ENCODE results near the gene NCOA3. TPM values are rescaled to one million over a fixed set of nuclear protein-coding genes. Genes with fewer than 3 reads are reported as not detected.

Gene NCOA3
- total RNA-seq, 5 donors from 2014 or later (not counting 1 experiment from before 2014, with no cell fraction given), result 64.4 to 89.2 (median 68.9) TPM

DNA sequence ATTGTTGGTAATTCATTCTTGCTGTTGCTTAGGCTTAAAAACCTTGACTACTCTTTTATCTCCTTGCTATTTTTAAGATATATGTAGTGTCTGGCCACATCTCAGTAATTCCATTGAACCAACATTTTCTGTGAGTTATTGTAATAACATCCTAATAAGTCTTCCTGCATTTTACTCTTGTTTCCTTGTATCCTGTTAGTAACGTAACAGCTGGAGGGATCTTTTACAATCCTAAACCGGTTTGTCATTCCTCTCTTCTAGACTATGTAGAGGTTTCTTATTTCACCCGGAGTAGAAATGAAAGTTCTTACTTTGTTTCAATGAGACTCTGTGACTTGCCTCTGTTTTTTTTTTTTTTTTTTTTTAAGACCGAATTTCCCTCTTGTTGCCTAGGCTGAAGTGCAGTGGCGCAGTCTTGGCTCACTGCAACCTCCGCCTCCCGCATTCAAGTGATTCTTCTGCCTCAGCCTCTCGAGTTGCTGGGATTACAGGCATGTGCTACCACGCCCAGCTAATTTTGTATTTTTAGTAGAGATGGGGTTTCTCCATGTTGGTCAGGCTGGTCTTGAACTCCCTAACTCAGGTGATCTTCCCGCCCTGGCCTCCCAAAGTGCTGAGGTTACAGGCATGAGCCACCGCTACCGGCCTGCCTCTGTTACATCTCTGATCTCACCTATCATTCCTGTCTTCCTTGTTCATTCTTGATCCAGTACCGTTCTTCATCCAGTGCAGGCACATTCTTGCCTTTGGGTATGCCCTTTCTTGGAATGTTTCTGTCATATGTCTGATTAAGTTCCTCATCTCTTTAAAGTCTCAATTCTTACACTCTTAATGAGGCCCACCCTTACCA is 44.7 kb downstream of the NCOA3 start:
- ATAC-seq (replicated peaks in 1 of 4), result no peak
- Mint-ChIP-seq H3K36me3 (peaks cover 19% of the 10 kb centered on the region), H3K27me3 (no peaks in the 10 kb centered on the region), H3K9me3 (no peaks in the 10 kb centered on the region), H3K4me1 (peaks cover 64 to 73% (median 69%) of the 10 kb centered on the region in 3 donors), H3K27ac (no peak overlapping the region), H3K4me3 (no peak overlapping the region)
- ChIA-PET POLR2A (no interaction called here), CTCF (no interaction called here)
- no peak for DNase-seq
- H3K9me3 ChIP-seq, result no peaks in the 10 kb centered on the region
- peaks cover 0 to 10% of the 10 kb centered on the region in 2 experiments for H3K4me1 ChIP-seq (ENCODE audit: control insufficient read depth in 1 of 2, extremely low read depth in 1 of 2, insufficient read depth in 2 of 2, low read length in 2 of 2)
- no peak overlapping the region for H3K4me3 ChIP-seq (ENCODE audit: control insufficient read depth in 1 of 2, extremely low read depth in 1 of 2, low read length in 1 of 2)
- 100% methylated on average over 5 of the region's 13 CpGs for WGBS (ENCODE audit: insufficient coverage)
- no peak overlapping the region for H3K27ac ChIP-seq (ENCODE audit: low read length)
- H3K36me3 ChIP-seq (ENCODE audit: control insufficient read depth in 2 of 2, extremely low read depth in 1 of 2, insufficient read depth in 1 of 2, low read length in 1 of 2), result peaks cover 0 to 5% of the 10 kb centered on the region in 2 donors
- H3K27me3 ChIP-seq (replicated peaks in 1 of 2; ENCODE audit: control insufficient read depth in 2 of 2, extremely low read depth in 1 of 2, insufficient read depth in 2 of 2, low read length in 1 of 2), result no peaks in the 10 kb centered on the region

DNA sequence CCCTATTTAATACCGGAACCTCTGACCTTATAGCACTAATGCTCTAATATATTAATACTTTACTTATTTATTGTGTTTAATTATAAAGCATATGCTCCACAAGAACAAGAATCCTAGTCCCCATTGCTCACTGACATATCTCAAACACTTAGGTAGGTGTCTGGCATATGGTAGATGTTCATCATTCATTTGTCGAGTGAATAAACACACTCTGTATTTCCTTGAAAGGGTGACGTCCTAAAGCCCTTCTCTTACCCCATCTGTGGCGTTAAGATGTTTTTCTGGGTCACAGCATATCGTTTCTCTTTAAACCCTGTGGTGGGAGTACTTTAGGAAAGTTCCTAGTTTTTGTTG is 45.3 kb downstream of the NCOA3 start:
- no peak for ATAC-seq (replicated peaks in 1 of 4)
- POLR2A ChIA-PET, result no interaction called here

DNA sequence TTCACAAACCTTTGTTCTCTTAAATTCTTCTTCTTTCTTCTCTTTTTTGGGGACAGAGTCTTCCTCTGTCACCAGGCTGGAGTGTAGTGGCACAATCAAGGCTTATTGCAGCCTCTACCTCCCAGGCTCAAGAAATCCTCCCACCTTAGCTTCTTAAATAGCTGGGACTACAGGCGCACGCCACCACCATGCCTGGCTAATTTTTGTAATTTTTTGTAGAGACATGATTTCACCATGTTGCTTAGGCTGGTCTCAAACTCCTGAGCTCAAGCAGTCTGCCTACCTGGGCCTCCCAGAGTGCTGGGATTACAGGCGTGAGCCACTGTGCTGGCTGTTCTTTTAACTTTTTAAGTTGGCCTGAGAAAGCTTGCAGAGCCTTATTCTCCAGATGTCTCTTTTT is 48.0 kb downstream of the NCOA3 start:
- no peaks in the 10 kb centered on the region for H3K27me3 ChIP-seq (replicated peaks in 1 of 2; ENCODE audit: control insufficient read depth in 2 of 2, extremely low read depth in 1 of 2, insufficient read depth in 2 of 2, low read length in 1 of 2)
- DNase-seq (no peak), ATAC-seq (replicated peaks in 1 of 4) (no peak)
- ChIA-PET POLR2A (interaction anchor here in 1 of 2 donors (0.7 kb wide), 1 partner anchor 13 kb away, joined by 3 read pairs; no protein-coding TSS in a partner anchor), CTCF (no interaction called here)
- WGBS (ENCODE audit: insufficient coverage), result 100% methylated on average over 2 of the region's 3 CpGs
- Mint-ChIP-seq H3K27me3 (no peaks in the 10 kb centered on the region), H3K36me3 (peaks cover 26% of the 10 kb centered on the region), H3K4me1 (peaks cover 37 to 56% (median 52%) of the 10 kb centered on the region in 3 donors), H3K9me3 (no peaks in the 10 kb centered on the region), H3K4me3 (no peak overlapping the region), H3K27ac (no peak overlapping the region)
- peaks cover 0 to 5% of the 10 kb centered on the region in 2 donors for H3K36me3 ChIP-seq (ENCODE audit: control insufficient read depth in 2 of 2, extremely low read depth in 1 of 2, insufficient read depth in 1 of 2, low read length in 1 of 2)
- no peak overlapping the region for H3K27ac ChIP-seq (ENCODE audit: low read length)
- H3K9me3 ChIP-seq, result no peaks in the 10 kb centered on the region
- H3K4me3 ChIP-seq (ENCODE audit: control insufficient read depth in 1 of 2, extremely low read depth in 1 of 2, low read length in 1 of 2), result no peak overlapping the region
- H3K4me1 ChIP-seq (ENCODE audit: control insufficient read depth in 1 of 2, extremely low read depth in 1 of 2, insufficient read depth in 2 of 2, low read length in 2 of 2), result no peaks in the 10 kb centered on the region

More for the DNA sequence above, 45.3 kb downstream of the NCOA3 start:
- CTCF ChIA-PET, result no interaction called here
- Mint-ChIP-seq H3K27ac (no peak overlapping the region), H3K36me3 (peaks cover 21% of the 10 kb centered on the region), H3K27me3 (no peaks in the 10 kb centered on the region), H3K9me3 (no peaks in the 10 kb centered on the region), H3K4me3 (no peak overlapping the region), H3K4me1 (peaks cover 58 to 71% (median 68%) of the 10 kb centered on the region in 3 donors)
- Histone ChIP-seq H3K4me1 (ENCODE audit: control insufficient read depth in 1 of 2, extremely low read depth in 1 of 2, insufficient read depth in 2 of 2, low read length in 2 of 2) (peaks cover 0 to 10% of the 10 kb centered on the region in 2 experiments), H3K4me3 (ENCODE audit: control insufficient read depth in 1 of 2, extremely low read depth in 1 of 2, low read length in 1 of 2) (no peak overlapping the region), H3K27ac (ENCODE audit: low read length) (no peak overlapping the region), H3K27me3 (replicated peaks in 1 of 2; ENCODE audit: control insufficient read depth in 2 of 2, extremely low read depth in 1 of 2, insufficient read depth in 2 of 2, low read length in 1 of 2) (no peaks in the 10 kb centered on the region), H3K36me3 (ENCODE audit: control insufficient read depth in 2 of 2, extremely low read depth in 1 of 2, insufficient read depth in 1 of 2, low read length in 1 of 2) (peaks cover 0 to 5% of the 10 kb centered on the region in 2 donors), H3K9me3 (no peaks in the 10 kb centered on the region)
- no peak for DNase-seq
- no CpG with 5 or more reads among the region's 5 CpGs for WGBS (ENCODE audit: insufficient coverage)

DNA sequence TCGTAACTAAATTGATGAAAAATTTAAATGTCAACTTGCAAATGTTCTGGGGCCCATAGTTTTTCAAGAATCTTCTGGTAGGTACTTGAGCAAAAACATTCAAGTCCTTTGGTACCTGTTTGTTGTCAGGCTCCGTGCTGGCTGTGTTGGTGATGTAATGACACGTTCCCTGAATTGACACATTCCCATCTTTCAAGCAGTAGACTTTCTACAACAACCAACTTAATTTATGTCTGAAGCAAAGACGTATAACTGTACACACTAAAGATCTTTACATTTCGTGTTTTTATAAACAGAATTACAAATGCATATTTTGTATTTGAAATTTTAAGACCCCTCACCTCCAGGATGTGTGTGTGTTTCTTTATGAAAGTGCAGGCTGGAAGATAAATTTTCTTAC is 49.5 kb downstream of the NCOA3 start:
- Mint-ChIP-seq H3K4me3 (no peak overlapping the region), H3K4me1 (peaks cover 28 to 53% (median 47%) of the 10 kb centered on the region in 3 donors), H3K36me3 (peaks cover 21% of the 10 kb centered on the region), H3K27me3 (no peaks in the 10 kb centered on the region), H3K9me3 (no peaks in the 10 kb centered on the region), H3K27ac (no peak overlapping the region)
- H3K4me3 ChIP-seq (ENCODE audit: control insufficient read depth in 1 of 2, extremely low read depth in 1 of 2, low read length in 1 of 2), result no peak overlapping the region
- H3K9me3 ChIP-seq, result no peaks in the 10 kb centered on the region
- WGBS (ENCODE audit: insufficient coverage), result no CpG with 5 or more reads among the region's 5 CpGs
- H3K4me1 ChIP-seq (ENCODE audit: control insufficient read depth in 1 of 2, extremely low read depth in 1 of 2, insufficient read depth in 2 of 2, low read length in 2 of 2), result peaks cover 0 to 3% of the 10 kb centered on the region in 2 experiments
- no peaks in the 10 kb centered on the region for H3K27me3 ChIP-seq (replicated peaks in 1 of 2; ENCODE audit: control insufficient read depth in 2 of 2, extremely low read depth in 1 of 2, insufficient read depth in 2 of 2, low read length in 1 of 2)
- H3K36me3 ChIP-seq (ENCODE audit: control insufficient read depth in 2 of 2, extremely low read depth in 1 of 2, insufficient read depth in 1 of 2, low read length in 1 of 2), result peaks cover 0 to 5% of the 10 kb centered on the region in 2 donors
- POLR2A ChIA-PET, result no interaction called here
- CTCF ChIA-PET, result no interaction called here
- H3K27ac ChIP-seq (ENCODE audit: low read length), result no peak overlapping the region
- ATAC-seq (replicated peaks in 1 of 4), result no peak
- no peak for DNase-seq

DNA sequence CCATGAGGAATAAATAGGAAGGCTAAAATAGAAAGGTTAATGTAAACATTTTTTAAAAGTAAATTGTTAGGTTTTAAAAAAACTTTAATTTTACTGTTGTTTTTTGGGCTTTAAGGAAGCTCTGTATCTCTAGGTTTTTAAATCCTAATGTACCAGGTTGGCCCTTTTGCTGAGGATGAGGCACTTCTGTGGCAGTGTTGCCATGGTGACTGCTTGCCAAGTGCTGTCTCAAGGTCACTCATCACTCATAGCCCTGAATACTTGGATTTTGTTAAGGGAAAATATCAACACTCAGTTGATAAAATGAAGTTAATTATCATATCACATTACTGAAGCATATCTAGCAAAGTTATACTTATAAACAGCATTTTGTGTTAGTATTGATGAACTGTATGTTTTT is 50.2 kb downstream of the NCOA3 start:
- H3K9me3 ChIP-seq, result no peaks in the 10 kb centered on the region
- H3K9me3 Mint-ChIP-seq, result no peaks in the 10 kb centered on the region
- no peak for DNase-seq
- no peaks in the 10 kb centered on the region for H3K27me3 Mint-ChIP-seq
- H3K4me3 ChIP-seq (ENCODE audit: control insufficient read depth in 1 of 2, extremely low read depth in 1 of 2, low read length in 1 of 2), result no peak overlapping the region
- no peak overlapping the region for H3K4me3 Mint-ChIP-seq
- peaks cover 0 to 5% of the 10 kb centered on the region in 2 experiments for H3K4me1 ChIP-seq (ENCODE audit: control insufficient read depth in 1 of 2, extremely low read depth in 1 of 2, insufficient read depth in 2 of 2, low read length in 2 of 2)
- H3K4me1 Mint-ChIP-seq, result peaks cover 27 to 57% (median 48%) of the 10 kb centered on the region in 3 donors
- ChIA-PET CTCF (no interaction called here), POLR2A (interaction anchor here in 1 of 2 donors (0.6 kb wide), 1 partner anchor 21 kb away, joined by 3 read pairs; no protein-coding TSS in a partner anchor)
- no peaks in the 10 kb centered on the region for H3K27me3 ChIP-seq (replicated peaks in 1 of 2; ENCODE audit: control insufficient read depth in 2 of 2, extremely low read depth in 1 of 2, insufficient read depth in 2 of 2, low read length in 1 of 2)
- no peak overlapping the region for H3K27ac Mint-ChIP-seq
- no peak for ATAC-seq (replicated peaks in 1 of 4)
- H3K36me3 ChIP-seq (ENCODE audit: control insufficient read depth in 2 of 2, extremely low read depth in 1 of 2, insufficient read depth in 1 of 2, low read length in 1 of 2), result peaks cover 0 to 4% of the 10 kb centered on the region in 2 donors
- H3K27ac ChIP-seq (ENCODE audit: low read length), result no peak overlapping the region
- H3K36me3 Mint-ChIP-seq, result peaks cover 18% of the 10 kb centered on the region

DNA sequence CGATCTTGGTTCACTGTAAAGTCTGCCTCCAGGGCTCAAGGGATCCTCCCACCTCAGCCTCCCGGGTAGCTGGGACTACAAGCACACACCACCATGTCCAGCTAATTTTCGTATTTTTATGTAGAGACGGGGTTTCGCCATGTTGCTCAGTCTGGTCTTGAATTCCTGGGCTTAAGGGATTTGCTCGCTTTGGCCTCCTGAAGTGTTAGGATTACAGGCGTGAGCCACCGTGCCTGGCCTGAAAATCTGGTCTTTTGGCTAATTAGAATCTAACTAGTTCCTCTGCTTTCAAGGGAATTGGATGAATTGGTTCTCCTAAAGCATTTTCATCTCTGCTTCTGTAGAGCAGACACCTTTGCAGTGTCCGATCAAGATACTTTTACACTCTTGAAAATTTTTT is 51.3 kb downstream of the NCOA3 start:
- no peak overlapping the region for H3K27ac ChIP-seq (ENCODE audit: low read length)
- no peaks in the 10 kb centered on the region for H3K27me3 ChIP-seq (replicated peaks in 1 of 2; ENCODE audit: control insufficient read depth in 2 of 2, extremely low read depth in 1 of 2, insufficient read depth in 2 of 2, low read length in 1 of 2)
- no peak overlapping the region for H3K27ac Mint-ChIP-seq
- H3K4me1 ChIP-seq (ENCODE audit: control insufficient read depth in 1 of 2, extremely low read depth in 1 of 2, insufficient read depth in 2 of 2, low read length in 2 of 2), result peaks cover 0 to 5% of the 10 kb centered on the region in 2 experiments
- CTCF ChIA-PET, result no interaction called here
- no peaks in the 10 kb centered on the region for H3K27me3 Mint-ChIP-seq
- no peak overlapping the region for H3K4me3 Mint-ChIP-seq
- WGBS (ENCODE audit: insufficient coverage), result 100% methylated on average over 6 of the region's 9 CpGs
- no peak for DNase-seq
- H3K4me1 Mint-ChIP-seq, result peaks cover 29 to 65% (median 54%) of the 10 kb centered on the region in 3 donors
- no peak overlapping the region for H3K4me3 ChIP-seq (ENCODE audit: control insufficient read depth in 1 of 2, extremely low read depth in 1 of 2, low read length in 1 of 2)
- H3K36me3 ChIP-seq (ENCODE audit: control insufficient read depth in 2 of 2, extremely low read depth in 1 of 2, insufficient read depth in 1 of 2, low read length in 1 of 2), result no peaks in the 10 kb centered on the region
- H3K9me3 ChIP-seq, result no peaks in the 10 kb centered on the region
- H3K36me3 Mint-ChIP-seq, result peaks cover 17% of the 10 kb centered on the region
- POLR2A ChIA-PET, result no interaction called here
- no peak for ATAC-seq (replicated peaks in 1 of 4)
- H3K9me3 Mint-ChIP-seq, result no peaks in the 10 kb centered on the region
